HG03135 (cell line): ENCODE data around the gene PCDHA11.
"Not testable (repeated sequence)": the region's sequence is repeated elsewhere in the genome, so short reads cannot be mapped to it uniquely, and the experiment has no call there.

Experiments used
- ATAC-seq: cut with Tn5 transposase; IDR thresholded peaks from one replicate; pipeline ENCODE4 v1.9.1; 2021; ENCODE audit warnings: mild to moderate bottlenecking, moderate library complexity; ENCODE audit not compliant: unreplicated experiment

Gene PCDHA11

GRCh38 chr5:140849831-140850634 is 18.7 kb upstream of the PCDHA11 start:
- not testable (repeated sequence) for ATAC-seq

- ATAC-seq = no peak
These were observed 12.7 kb upstream of the PCDHA11 start, which contains the start of gene PCDHA10 for GRCh38 chr5:140855772-140856674. Gene PCDHA10, plus strand, starts transcription at chr5:140855897. Its CDS starts 152 bp downstream, at chr5:140856049.

GRCh38 chr5:140857177-140857986 is 11.4 kb upstream of the PCDHA11 start:
- ATAC-seq = no peak

GRCh38 chr5:140857987-140858240 is 10.8 kb upstream of the PCDHA11 start:
- no peak for ATAC-seq

- ATAC-seq = no peak
These were observed 6.1 kb upstream of the PCDHA11 start for GRCh38 chr5:140862441-140863295.

- ATAC-seq = no peak
These were observed 764 bp downstream of the PCDHA11 start for GRCh38 chr5:140869555-140869886.

GRCh38 chr5:140870221-140871201 is 1.8 kb downstream of the PCDHA11 start:
- no peak for ATAC-seq

GRCh38 chr5:140875085-140876065 is 6.6 kb downstream of the PCDHA11 start, which contains the start of gene PCDHA12:
Gene PCDHA12, plus strand, starts transcription at chr5:140875308. Its CDS starts 165 bp downstream, at chr5:140875473.
- no peak for ATAC-seq

- ATAC-seq = not testable (repeated sequence)
These were observed 7.9 kb downstream of the PCDHA11 start for GRCh38 chr5:140876541-140877261.

- ATAC-seq = no peak
These were observed 8.5 kb downstream of the PCDHA11 start for GRCh38 chr5:140877262-140877581.

GRCh38 chr5:140881889-140882590 is 13.3 kb downstream of the PCDHA11 start, which contains the start of gene PCDHA13:
Gene PCDHA13, plus strand, starts transcription at chr5:140882124. Its CDS starts 145 bp downstream, at chr5:140882269.
- no peak for ATAC-seq

- ATAC-seq = no peak
These were observed 13.8 kb downstream of the PCDHA11 start for GRCh38 chr5:140882591-140882899.

GRCh38 chr5:140883373-140883772 is 14.6 kb downstream of the PCDHA11 start:
- no peak for ATAC-seq

- ATAC-seq = no peak
These were observed 15.4 kb downstream of the PCDHA11 start for GRCh38 chr5:140883927-140884697.

- no peak for ATAC-seq
These were observed 47.6 kb downstream of the PCDHA11 start for GRCh38 chr5:140916325-140916724.
